GM18909 (cell line): ENCODE measurements around the gene NRN1L.

Experiments
- ATAC-seq: cut with Tn5 transposase; IDR thresholded peaks from one replicate; pipeline ENCODE4 v1.9.1; 2021; ENCODE audit warnings: mild to moderate bottlenecking; ENCODE audit not compliant: unreplicated experiment, poor library complexity

The NRN1L gene

GRCh38 chr16:67881621-67882161, 3.0 kb upstream of the NRN1L start:
- no peak for ATAC-seq

GRCh38 chr16:67882374-67883145, 2.1 kb upstream of the NRN1L start:
- ATAC-seq = no peak

- no peak for ATAC-seq
Measured at GRCh38 chr16:67883146-67883871, 1.4 kb upstream of the NRN1L start.

GRCh38 chr16:67883872-67884261, 818 bp upstream of the NRN1L start:
- no peak for ATAC-seq

GRCh38 chr16:67885545-67885944, 860 bp downstream of the NRN1L start:
- ATAC-seq = no peak

- no peak for ATAC-seq
Measured at GRCh38 chr16:67885976-67886375, 1.3 kb downstream of the NRN1L start.

GRCh38 chr16:67886387-67886786, 1.7 kb downstream of the NRN1L start:
- no peak for ATAC-seq

- ATAC-seq = no peak
Measured at GRCh38 chr16:67888331-67888730, 3.6 kb downstream of the NRN1L start.

- no peak for ATAC-seq
Measured at GRCh38 chr16:67892375-67892774, 7.7 kb downstream of the NRN1L start.

- ATAC-seq = peak; percentile 93
Measured at GRCh38 chr16:67892899-67893742, 8.4 kb downstream of the NRN1L start, which contains the start of gene PSKH1. Gene PSKH1 (plus strand): TSS chr16:67893254. CDS start chr16:67908750, 15,496 bp downstream.

GRCh38 chr16:67893743-67894399, 9.2 kb downstream of the NRN1L start:
- no peak for ATAC-seq

GRCh38 chr16:67897231-67897630, 12.5 kb downstream of the NRN1L start:
- no peak for ATAC-seq

GRCh38 chr16:67901734-67902133, 17.0 kb downstream of the NRN1L start:
- no peak for ATAC-seq

GRCh38 chr16:67902831-67903230, 18.1 kb downstream of the NRN1L start:
- ATAC-seq = no peak

GRCh38 chr16:67907397-67908180, 22.9 kb downstream of the NRN1L start:
- ATAC-seq = no peak

GRCh38 chr16:67909056-67909742, 24.5 kb downstream of the NRN1L start:
- ATAC-seq = no peak

- no peak for ATAC-seq
Measured at GRCh38 chr16:67910158-67910557, 25.5 kb downstream of the NRN1L start.

- no peak for ATAC-seq
Measured at GRCh38 chr16:67914758-67915495, 30.2 kb downstream of the NRN1L start.
